CD4-positive, alpha-beta T cell treated with Interleukin-10 for 1 hour (primary cell): ENCODE data around the gene NPW.
"Not testable (repeated sequence)": the region's sequence is repeated elsewhere in the genome, so short reads cannot be mapped to it uniquely, and the experiment has no call there.

Experiments
- DNase-seq: peaks from one replicate; pipeline ENCODE4 v3.0.0-alpha.2; 2020

Gene NPW

DNA sequence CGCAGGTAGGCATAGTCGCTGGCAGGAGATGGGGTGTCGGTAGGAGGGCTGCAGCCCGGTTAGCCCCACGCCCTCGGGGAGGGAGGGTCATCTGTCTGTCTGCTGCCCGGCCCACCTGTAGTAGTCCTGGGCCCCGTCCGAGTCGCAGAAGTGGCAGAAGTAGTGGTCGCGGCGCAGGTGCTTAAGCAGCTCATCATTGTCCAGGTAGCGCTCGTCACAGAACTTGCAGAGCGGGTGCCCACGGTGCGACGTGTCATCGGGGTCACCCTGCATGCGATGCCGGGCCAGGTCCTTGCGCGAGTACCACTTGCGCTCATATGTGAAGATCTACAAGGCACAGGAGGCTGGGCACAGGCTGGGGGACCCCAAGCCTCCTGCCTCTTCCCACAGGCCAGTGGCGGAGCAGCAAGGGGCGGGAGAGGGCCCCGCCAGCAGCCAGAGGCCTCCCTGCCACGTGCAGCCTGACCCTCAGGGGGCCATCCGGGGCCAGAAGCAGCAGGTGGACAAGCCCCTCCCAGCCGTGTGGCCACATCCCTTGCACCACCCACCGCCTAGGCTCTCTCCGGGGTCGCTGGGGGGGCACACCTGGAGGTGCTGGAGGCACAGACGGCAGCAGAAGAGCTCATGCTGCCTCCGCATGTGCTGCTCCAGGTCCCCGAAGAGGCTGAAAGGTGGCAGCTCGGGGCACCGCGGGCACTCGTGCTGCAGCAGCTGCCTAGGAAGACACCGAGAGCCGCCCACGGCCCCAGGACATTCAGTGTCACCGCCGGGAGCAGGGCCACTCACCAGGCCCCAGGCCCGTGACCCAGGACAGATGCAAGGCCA lies 17.0 kb upstream of the NPW start:
- DNase-seq = no peak

DNA sequence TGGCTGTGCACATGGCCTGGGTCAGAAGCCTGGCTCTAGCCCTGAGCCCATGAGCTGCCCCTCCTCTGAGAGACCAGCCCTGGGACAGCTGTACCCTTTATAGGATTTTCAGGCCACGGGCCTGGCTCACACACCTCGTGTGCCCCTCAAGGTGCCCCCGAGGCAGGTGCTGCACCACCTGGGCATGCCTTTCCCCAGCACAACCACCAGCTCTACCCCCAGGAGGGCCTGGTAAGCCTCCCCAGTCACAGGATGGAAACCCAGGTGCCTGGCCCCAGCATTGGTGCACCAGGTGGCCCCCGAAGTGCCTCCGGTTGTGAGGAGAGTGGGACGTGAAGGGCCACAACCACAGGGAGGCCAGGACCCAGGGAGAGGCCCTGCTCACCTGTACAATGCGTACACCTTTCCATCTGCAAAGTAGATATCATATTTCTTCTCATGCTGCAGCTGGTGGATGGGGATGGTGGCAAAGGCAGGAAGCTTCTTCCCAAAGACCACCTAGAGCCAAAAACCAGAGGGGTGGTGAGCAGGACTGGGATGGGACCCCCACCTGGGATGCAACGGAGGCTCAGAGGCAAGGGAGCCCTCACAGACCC lies 16.3 kb upstream of the NPW start:
- no peak for DNase-seq

DNA sequence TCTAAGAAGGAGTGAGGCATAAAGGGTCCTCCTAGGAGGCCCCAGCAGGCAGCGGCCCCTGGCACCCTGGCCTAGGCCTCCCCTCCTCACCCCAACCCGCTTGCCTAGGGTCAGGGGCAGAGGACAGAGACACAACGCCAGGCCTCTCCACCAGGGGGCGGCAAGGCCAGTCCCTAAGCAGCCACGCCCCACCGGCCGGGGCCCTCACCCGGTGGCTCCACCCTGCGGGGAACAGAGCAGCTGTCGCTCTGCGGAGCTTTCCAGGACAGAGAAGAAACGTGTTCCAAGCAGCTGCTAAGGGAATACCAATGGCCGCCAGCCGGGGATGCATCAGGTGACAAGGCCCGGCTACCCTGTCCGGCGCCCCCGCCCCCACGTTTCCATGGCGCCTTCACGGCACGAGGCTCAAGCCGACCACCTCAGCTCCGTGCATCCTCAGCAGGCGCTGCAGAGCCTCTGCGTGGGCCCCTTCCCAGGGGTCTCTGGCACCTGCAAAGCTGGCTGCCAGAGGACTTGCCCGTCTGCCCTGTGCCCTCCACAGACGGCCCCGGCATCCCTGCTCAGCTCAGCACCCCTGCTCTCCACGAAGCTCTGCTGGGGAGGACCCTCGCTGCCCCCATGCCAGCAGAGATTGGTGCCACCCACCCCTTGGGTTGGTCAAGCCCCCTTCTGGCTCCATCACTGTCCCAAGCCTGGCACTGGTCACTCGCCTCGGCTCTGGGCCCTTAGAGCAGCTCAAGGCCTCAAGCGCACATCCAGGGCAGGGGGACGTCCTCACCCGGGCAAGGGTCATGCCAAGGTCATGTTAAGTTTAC lies 15.6 kb upstream of the NPW start:
- DNase-seq = peak; percentile 88

DNA sequence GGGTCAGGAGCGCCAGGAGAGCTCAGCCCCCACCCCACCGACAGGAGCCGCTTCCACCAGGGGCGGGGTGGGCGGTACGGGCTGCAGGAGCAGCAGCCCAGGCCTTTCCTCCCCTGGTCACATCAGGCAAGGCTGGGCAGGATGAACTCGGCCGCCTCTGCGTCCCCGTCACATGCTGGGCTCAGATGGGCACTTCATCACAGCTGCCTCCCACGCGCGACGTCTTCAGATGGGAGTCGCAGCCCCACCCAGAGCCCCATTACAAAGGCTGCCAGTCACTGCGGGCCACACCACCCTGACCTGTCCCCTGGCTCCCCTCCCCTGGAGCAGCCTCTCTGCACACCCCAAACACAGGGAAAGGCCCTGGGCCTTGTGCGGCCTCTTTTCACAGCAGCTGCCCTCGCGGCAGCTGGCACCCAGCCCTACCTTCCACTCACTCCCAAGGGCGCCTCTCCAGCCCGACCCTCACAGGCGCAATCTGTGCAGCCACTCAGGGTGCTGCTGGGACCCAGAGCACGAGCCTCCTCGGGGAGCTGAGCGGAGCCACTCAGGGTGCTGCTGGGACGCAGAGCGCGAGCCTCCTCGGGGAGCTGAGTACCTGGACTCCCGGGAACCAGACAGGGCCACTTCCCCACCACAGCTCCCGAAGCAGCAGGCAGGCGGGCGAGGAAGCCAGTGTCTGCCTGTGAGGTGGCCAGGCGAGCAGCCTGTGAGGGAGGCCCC lies 14.6 kb upstream of the NPW start:
- DNase-seq = no peak

DNA sequence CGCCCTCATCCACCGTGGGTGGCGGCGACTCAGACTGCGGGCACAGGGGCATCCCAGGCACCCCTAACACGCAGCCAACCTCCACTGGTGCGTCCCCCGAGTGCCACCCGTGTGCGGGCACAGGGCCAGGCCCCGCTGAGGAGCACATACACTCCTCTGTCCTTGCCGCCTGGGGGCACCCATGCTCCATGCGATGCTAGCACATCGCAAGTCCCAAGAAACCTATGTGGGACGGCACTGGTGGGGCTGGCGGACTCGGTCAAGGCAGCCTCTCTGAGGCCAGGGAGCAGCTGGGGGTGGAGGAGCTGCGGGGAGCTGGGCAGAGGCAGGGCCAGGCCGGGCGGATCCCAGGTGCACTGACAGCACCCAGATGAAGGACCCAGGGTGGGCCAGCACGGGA lies 13.9 kb upstream of the NPW start:
- DNase-seq = no peak

DNA sequence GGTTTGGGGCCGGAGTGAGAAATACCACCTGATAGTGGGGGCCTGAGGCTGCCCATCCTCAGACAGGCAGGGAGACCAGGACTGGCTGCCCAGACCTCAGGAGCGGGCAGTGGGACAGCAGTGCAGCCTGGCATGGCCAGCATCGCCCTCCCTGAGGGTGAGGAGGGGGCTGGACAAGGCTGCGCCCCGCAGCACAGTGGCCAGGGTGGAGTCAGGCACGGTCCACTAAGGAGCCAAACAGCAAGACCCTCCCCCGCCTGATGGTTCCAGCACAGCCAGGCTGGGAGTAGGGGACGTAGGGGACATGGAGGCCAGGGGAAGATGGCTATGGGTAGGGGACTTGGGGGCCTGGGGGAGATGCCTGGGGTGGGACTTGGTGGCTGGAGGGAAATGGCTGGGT lies 13.3 kb upstream of the NPW start:
- DNase-seq = no peak

DNA sequence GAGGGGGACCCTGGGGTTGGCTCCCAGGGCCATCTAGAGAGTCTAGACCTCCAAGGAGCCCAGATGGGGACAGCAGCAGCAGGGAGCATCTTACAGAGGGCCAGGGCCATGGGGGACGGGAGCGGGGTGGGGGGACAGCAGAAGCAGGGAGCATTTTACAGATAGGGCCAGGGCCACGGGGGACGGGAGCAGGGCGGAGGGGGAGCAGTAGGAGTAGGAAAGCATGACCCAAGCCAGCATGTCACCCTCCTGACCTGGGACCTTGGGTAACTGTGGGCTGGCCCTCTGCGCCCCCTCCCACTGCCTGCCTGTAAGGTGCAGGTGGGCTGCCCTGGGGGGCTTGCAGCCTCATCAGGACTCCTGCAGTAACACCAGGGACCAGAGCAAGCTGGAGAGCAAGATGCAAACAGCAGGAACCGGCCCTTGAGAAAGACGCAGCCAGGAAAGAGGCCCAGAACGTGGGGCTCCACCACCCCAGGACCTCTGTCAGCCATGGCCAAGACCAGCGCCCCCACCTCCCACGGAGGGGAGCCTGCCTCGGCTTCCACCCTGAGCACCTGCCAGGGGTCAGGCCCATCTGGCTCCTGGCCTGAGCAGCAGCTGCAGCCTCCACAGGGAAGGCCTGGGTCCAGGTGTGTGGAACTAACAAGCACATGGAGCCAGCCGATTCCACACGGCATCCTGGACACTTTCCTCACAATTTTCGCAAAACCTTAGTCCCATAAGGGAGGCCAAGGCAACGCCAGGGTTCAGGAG lies 12.3 kb upstream of the NPW start:
- DNase-seq = no peak

DNA sequence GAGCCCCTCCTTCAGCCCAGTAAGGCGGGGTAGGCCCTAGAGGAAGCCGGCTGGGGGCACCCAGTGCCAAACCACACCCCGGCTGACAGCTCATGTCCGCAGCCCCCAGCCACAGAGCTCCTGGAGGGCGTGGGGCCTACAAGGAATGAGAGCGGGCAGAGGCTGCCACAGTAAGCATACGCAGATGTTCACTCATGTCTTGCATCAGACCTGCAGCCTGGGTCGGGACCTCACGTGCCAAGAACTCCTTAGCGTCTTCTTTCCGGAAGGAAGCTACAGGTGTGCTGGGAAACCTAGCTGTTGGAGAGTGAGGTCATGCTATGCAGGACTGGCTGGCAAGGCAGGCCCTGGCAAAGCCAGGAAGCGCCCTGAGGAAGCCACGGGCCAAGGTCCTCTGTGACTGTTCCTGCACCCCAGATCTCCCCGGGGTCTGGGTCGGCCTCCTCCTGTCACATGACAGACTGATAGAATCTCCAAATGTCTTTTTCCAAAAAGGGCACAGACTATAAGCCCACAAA lies 11.5 kb upstream of the NPW start:
- DNase-seq = peak; percentile 33

DNA sequence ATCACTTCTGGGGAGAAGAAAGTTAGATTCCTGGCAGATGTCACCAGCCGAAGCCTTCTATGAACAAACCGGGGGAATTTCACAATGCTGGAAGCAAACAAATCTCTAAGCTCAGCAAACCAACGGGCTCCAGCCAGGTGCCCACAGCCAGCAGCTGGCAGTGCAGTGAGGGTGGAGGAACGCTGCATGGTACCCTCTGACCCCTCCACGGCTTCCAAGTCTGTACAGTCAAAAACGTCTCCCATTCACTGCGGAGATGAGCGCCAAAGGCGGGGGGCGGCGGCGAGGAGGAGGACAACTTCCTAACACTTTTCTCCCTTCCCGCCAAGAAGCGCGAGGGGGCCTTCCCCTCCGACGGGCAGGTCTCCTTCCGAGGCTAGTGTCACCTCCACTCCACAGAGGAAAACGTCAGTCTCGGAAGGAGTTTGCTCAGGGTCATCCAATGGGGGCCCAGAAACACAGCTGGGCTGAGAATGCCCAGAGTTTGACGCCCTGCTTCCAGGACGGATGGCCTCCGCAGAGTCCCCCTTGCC lies 10.9 kb upstream of the NPW start:
- no peak for DNase-seq

DNA sequence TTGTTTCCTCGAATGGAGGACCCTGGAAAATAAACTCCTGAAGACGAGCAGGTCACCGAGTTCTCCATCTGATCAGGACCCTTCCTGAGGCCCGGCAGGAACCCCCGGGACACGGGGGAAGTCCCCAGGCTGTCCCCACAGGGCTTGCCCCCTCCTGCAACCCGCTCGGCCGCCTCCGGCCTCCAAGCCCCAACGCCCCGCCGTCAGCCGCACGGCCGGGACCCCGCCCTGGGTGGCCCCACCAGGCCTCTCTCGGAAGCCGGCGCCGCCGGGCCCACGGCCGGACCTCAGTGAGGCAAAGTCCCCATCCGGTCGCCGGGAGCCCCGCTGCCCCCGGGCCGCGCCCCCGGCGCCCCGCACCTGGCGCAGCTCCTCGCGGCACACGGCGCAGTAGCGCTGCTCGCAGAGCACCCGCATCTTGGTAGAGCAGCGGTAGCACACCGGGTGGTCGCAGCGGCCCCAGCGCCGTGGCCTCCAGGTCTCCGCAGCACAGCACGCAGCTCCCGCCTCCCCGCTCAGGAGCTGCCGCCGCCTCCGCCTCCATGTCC lies 10.3 kb upstream of the NPW start:
- no peak for DNase-seq

DNA sequence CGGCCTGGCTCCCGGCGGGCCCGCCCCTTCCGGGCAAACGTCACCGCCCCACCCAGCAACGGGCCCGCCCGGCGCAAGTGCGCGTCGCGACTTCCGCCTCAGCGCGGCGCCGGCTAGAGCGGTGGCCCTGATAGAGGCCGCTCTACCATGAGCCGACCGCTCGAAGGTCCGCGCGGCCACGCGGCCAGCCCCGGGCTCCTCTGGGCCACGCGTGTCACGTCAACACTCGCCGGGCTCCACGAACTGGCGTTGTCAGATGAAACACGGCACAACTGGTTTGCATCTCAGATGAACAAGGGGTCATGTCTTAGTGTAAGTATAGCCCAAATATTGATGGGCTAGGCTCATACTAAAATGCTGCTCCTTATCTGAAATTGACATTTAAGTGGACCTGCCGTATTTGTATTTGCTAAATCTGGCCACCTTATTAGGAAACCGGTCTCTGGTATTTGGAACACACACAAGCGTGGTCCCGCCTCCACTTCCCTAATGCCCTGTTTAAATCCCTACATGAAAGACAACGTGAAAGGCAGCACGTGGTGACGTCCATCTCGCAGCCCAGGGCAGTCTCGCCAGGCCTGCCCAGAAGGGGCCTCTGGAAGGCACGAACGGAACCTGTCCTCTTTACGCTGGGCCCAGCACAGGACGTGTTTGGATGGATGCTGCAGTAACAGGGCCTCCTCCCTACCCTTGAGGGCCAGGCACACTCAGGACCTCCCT lies 9.6 kb upstream of the NPW start, which contains the start of gene ZNF598:
TSS of gene ZNF598 (minus strand) at position 31 of the 720 bp plus-strand sequence.
- peak; percentile 82 for DNase-seq

DNA sequence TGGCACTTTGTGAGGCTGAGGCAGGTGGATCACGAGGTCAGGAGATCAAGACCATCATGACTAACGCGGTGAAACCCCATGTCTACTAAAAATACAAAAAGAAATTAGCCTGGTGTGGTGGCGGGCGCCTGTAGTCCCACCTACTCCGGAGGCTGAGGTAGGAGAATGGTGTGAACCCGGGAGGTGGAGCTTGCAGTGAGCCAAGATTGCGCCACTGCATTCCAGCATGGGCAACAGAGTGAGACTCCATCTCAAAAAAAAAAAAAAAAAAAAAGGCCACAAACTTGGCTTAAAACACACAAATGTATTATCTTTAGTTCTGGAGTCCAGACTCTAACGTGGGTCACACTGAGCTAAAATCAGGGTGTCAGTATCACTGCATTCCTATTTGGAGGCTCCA lies 7.9 kb upstream of the NPW start:
- not testable (repeated sequence) for DNase-seq

DNA sequence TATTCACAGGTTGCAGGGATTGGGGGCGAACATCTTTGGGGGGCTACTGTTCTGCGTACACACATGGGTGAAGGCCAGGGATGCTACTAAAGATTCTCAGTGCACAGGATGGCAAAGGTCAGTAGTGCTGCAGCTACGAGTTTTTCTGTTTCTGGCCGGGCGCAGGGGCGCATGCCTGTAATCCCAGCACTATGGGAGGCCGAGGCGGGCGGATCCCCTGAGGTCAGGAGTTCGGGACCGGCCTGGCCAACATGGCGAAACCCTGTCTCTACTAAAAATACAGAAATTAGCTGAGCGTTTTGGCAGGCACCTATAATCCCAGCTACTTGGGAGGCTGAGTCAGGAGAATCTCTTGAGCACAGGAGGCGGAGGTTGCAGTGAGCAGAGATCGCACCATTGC lies 6.1 kb upstream of the NPW start:
- DNase-seq = no peak

DNA sequence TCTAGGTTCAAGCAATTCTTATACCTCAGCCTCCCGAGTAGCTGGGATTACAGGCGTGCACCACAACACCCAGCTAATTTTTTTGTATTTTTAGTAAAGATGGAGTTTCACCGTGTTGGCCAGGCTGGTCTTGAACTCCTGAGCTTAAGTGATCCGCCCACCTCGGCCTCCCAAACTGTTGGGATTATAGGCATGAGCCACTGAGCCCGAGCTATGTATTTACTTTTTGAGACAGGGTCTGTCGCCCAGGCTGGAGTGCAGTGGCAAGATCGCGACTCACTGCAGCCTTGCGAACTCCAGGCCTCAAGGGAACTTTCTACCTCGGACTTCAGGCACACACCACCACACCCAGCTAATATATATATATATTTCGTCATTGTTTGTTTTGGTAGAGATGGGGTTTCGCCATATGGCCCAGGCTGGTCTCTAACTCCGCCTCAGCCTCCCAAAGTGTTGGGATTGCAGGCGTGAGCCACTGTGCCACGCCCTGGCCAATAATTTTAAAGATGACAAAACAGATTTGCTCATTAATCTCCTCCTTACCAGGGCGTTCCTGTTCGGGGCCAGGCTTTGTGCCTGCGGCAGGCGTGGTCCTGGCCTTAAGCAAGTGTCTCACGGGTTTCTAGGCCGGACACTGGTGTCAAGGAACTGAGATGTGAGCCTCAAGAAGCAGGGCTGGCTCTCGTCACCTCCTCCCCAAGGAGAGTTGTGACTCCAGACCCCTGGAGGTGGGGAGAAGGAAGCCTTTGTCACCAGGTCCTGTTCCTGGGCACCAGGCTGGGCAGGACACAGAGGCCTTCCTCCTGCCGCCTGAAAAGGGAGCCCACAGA lies 4.3 kb upstream of the NPW start:
- no peak for DNase-seq

DNA sequence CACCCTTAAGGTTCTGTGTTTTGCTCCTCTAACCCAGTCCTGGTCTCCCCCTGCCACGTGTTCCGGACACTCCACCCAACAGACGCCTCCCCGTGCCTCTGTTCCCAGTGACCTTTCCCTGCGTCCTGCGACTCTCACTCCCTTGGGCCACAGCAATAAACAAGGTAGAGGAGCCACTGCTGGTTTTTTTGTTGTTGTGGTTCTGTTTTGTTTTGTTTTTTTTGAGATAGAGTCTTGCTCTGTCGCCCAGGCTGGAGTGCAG lies 3.7 kb upstream of the NPW start:
- no peak for DNase-seq

DNA sequence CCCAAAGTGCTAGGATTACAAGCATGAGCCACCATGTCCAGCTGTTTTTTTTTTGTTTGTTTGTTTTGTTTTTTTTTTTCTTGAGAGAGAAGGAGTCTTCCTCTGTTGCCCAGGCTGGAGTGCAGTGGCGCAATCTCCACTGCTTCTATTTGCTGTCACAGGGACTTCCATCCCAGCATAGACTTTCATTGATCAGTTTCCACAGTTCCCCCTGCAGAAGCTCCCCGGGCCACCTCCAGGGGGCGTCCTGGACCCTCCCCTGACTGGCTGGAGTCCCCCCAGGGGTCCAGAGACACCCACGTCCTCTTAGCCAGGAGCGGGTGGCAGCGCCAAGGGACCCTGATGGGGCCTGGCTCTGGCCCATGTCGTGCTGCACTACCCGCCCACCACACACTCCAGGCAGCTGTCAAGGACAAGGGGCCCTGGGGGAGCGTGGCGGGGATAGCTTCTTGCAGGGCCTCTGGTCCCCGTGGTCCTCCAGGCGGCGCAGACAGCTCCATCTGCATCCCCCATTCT lies 3.1 kb upstream of the NPW start:
- DNase-seq = no peak

DNA sequence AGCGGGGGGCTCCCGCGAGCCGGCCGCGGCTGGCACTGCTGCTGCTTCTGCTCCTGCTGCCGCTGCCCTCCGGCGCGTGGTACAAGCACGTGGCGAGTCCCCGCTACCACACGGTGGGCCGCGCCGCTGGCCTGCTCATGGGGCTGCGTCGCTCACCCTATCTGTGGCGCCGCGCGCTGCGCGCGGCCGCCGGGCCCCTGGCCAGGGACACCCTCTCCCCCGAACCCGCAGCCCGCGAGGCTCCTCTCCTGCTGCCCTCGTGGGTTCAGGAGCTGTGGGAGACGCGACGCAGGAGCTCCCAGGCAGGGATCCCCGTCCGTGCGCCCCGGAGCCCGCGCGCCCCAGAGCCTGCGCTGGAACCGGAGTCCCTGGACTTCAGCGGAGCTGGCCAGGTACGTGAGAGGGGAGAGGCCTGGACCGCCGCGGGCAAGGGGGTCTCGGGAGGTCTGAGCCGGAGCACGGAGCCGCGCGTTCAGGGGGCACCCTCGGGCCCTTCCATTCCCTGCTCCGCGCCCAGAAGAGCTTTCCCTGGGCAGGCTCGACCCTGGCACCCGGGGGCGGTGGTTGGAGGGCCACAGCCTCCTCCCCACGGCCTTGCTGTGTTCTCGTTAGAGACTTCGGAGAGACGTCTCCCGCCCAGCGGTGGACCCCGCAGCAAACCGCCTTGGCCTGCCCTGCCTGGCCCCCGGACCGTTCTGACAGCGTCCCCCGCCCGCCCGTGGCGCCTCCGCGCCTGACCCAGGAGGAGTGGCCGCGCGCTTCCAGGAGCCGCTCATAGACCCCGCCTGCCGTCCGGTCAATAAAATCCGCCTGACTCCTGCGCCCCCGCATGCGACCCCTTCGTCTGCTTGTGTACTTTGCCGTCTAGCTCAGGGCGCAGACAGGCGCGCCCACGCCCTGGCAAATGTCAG lies 591 bp downstream of the NPW start:
- no peak for DNase-seq

DNA sequence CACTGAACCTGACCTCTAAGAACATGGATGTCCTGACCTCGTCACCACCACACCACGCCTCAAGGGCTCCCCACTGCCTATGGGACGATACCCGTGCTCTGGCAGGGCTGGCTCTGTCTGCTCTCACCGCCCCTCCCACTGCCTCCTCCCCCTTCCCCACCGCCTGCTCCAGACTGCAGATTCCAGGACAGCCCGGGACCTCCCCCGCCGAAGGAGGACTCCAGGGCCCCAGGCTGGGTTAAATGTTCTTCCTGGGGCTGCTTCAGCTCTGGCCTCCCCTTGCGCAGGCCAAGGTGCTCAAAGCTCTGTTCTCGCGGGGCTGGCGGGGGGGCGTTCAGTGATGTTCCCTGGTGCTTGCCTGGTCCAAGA lies 3.1 kb downstream of the NPW start:
- no peak for DNase-seq
